H1 (cell line): ENCODE results near the gene TASOR2. TPM values are rescaled to one million over a fixed set of nuclear protein-coding genes. Genes with fewer than 3 reads are reported as not detected.

Source experiments
- CTCF ChIA-PET: fragments of 300-600 bp; sonication (Branson Sonifier 250); formaldehyde crosslinking; loops from one replicate; lab custom pipeline; 2021; ENCODE audit not compliant: partially characterized antibody; lab: Charles Lee
- POLR2A ChIA-PET: fragments of 300-600 bp; sonication (Branson Sonifier 250); formaldehyde crosslinking; loops from one replicate; lab custom pipeline; 2021; ENCODE audit warnings: inconsistent platforms; ENCODE audit not compliant: partially characterized antibody; lab: Charles Lee
- DNase-seq, 2 experiments: peaks; one replicate each; pipeline versions ENCODE4 v3.0.0 to v3.0.0-alpha.2; 2010 to 2022; ENCODE audit warnings: low spot score in 2 of 2, low read depth in 1 of 2, mixed read lengths in 1 of 2
- FAIRE-seq: peaks from 2 replicates; lab custom pipeline; 2011; peaks lifted over from hg19 to GRCh38; lab: Jason Lieb, UNC
- H2AFZ ChIP-seq: 2 replicates; pipeline ENCODE4 v1.8.1; 2012; ENCODE audit warnings: low read length, inconsistent platforms
- H2AK5ac ChIP-seq: 2 replicates; pipeline ENCODE4 v1.6.1; 2013; ENCODE audit warnings: low read depth, low read length
- H2BK120ac ChIP-seq: replicated peaks from 2 replicates; pipeline ENCODE3; 2013; ENCODE audit warnings: low read depth, low read length, inconsistent platforms
- H2BK12ac ChIP-seq: 2 replicates; pipeline ENCODE4 v1.6.1; 2013; ENCODE audit warnings: low read depth, low read length
- H2BK15ac ChIP-seq: 2 replicates; pipeline ENCODE4 v1.6.1; 2013; ENCODE audit warnings: low read length
- H2BK20ac ChIP-seq: 2 replicates; pipeline ENCODE4 v1.6.1; 2013; ENCODE audit warnings: low read length
- H2BK5ac ChIP-seq: 2 replicates; pipeline ENCODE4 v1.6.1; 2013; ENCODE audit warnings: low read depth, low read length
- H3K14ac ChIP-seq: 2 replicates; pipeline ENCODE4 v1.6.1; 2013; ENCODE audit warnings: inconsistent platforms; ENCODE audit not compliant: insufficient read length
- H3K18ac ChIP-seq: 2 replicates; pipeline ENCODE4 v1.6.1; 2013; ENCODE audit warnings: low read length; ENCODE audit errors: extremely low read depth
- H3K23ac ChIP-seq: 2 replicates; pipeline ENCODE4 v1.6.1; 2013; ENCODE audit warnings: inconsistent platforms; ENCODE audit not compliant: insufficient read length
- H3K23me2 ChIP-seq: 2 replicates; pipeline ENCODE4 v1.6.1; 2013; ENCODE audit warnings: low read depth, low read length
- H3K27ac ChIP-seq: 2 replicates; pipeline ENCODE4 v1.6.1; 2011; ENCODE audit warnings: low read depth, low read length, inconsistent platforms
- H3K27me3 ChIP-seq, 4 experiments: replicated peaks in 1 of 4; 1 replicate in 1 of 4; 2 replicates in 3 of 4; pipeline versions ENCODE4 v1.6.1 to v1.8.1; 2011 to 2013; ENCODE audit warnings: low read length in 3 of 4, mild to moderate bottlenecking in 3 of 4, inconsistent platforms in 2 of 4, mixed read lengths in 2 of 4, moderate library complexity in 1 of 4; ENCODE audit not compliant: control insufficient read depth in 3 of 4, insufficient read depth in 3 of 4; ENCODE audit errors: extremely low read depth in 1 of 4
- H3K36me3 ChIP-seq, 4 experiments: 2 replicates each; pipeline versions ENCODE4 v1.6.1 to v1.8.1; 2011 to 2013; ENCODE audit warnings: mild to moderate bottlenecking in 4 of 4, low read length in 3 of 4, moderate library complexity in 2 of 4, control low read depth in 1 of 4, inconsistent platforms in 1 of 4; ENCODE audit not compliant: insufficient read depth in 4 of 4, control insufficient read depth in 2 of 4
- H3K4ac ChIP-seq: replicated peaks from 2 replicates; pipeline ENCODE3; 2013; ENCODE audit warnings: low read length, low read depth, mixed read lengths, inconsistent platforms; ENCODE audit not compliant: insufficient read length
- H3K4me1 ChIP-seq, 4 experiments: replicated peaks in 1 of 4; 1 replicate in 1 of 4; 2 replicates in 3 of 4; pipeline versions ENCODE4 v1.6.1 to v1.8.1; 2011 to 2013; ENCODE audit warnings: low read length in 3 of 4, inconsistent platforms in 2 of 4, mixed read lengths in 1 of 4; ENCODE audit not compliant: insufficient read depth in 4 of 4, control insufficient read depth in 3 of 4
- H3K4me2 ChIP-seq, 2 experiments: 2 replicates each; pipeline versions ENCODE4 v1.6.1 to v1.8.1; 2011 to 2013; ENCODE audit warnings: low read depth in 2 of 2, low read length in 2 of 2, control low read depth in 1 of 2, inconsistent platforms in 1 of 2, mild to moderate bottlenecking in 1 of 2; ENCODE audit not compliant: insufficient read depth in 1 of 2
- H3K4me3 ChIP-seq, 4 experiments: fragments of 200-600, 300-600 bp in 1 of 4; sonication (generic), shearing (Covaris generic), sonication (Bioruptor Twin) in 1 of 4; 2 replicates each; pipeline versions ENCODE4 v1.5.1 to v1.8.1; 2011 to 2016; ENCODE audit warnings: low read length in 4 of 4, low read depth in 3 of 4, control low read depth in 2 of 4, inconsistent platforms in 2 of 4, mild to moderate bottlenecking in 2 of 4, mixed read lengths in 1 of 4, moderate library complexity in 1 of 4; ENCODE audit not compliant: insufficient read depth in 2 of 4; ENCODE audit errors: extremely low read depth in 1 of 4
- H3K56ac ChIP-seq: replicated peaks from 2 replicates; pipeline ENCODE3; 2013; ENCODE audit warnings: low read depth, mild to moderate bottlenecking, mixed read lengths, low read length, inconsistent platforms; ENCODE audit not compliant: insufficient read length
- H3K79me1 ChIP-seq: 2 replicates; pipeline ENCODE4 v1.6.1; 2013; ENCODE audit warnings: low read depth, low read length, control low read depth
- H3K79me2 ChIP-seq, 2 experiments: 2 replicates each; pipeline versions ENCODE4 v1.6.1 to v1.8.1; 2012 to 2013; ENCODE audit warnings: low read length in 2 of 2, mild to moderate bottlenecking in 2 of 2, inconsistent platforms in 1 of 2; ENCODE audit not compliant: insufficient read depth in 2 of 2, control insufficient read depth in 1 of 2
- H3K9ac ChIP-seq, 4 experiments: replicated peaks in 1 of 4; 1 replicate in 1 of 4; 2 replicates in 3 of 4; pipeline versions ENCODE4 v1.6.1 to v1.8.1; 2011 to 2013; ENCODE audit warnings: low read depth in 3 of 4, low read length in 3 of 4, control low read depth in 2 of 4, mild to moderate bottlenecking in 2 of 4, moderate library complexity in 2 of 4, inconsistent platforms in 1 of 4; ENCODE audit errors: extremely low read depth in 1 of 4
- H3K9me3 ChIP-seq, 2 experiments: 2 replicates each; pipeline versions ENCODE4 v1.6.1 to v1.8.1; 2012 to 2013; ENCODE audit warnings: mild to moderate bottlenecking in 2 of 2, moderate library complexity in 2 of 2, control low read depth in 1 of 2, inconsistent platforms in 1 of 2, low read depth in 1 of 2, low read length in 1 of 2, mixed read lengths in 1 of 2; ENCODE audit not compliant: insufficient read depth in 2 of 2
- H4K20me1 ChIP-seq, 2 experiments: replicated peaks in 1 of 2; 2 replicates each; pipeline versions ENCODE3 to v1.8.1; 2011 to 2013; ENCODE audit warnings: inconsistent platforms in 2 of 2, low read length in 2 of 2, mild to moderate bottlenecking in 1 of 2; ENCODE audit not compliant: insufficient read depth in 2 of 2, control insufficient read depth in 1 of 2
- H4K5ac ChIP-seq: 2 replicates; pipeline ENCODE4 v1.6.1; 2013; ENCODE audit warnings: low read length, low read depth, mixed read lengths, inconsistent platforms; ENCODE audit not compliant: insufficient read length
- H4K8ac ChIP-seq: 2 replicates; pipeline ENCODE4 v1.8.0; 2013; ENCODE audit warnings: mild to moderate bottlenecking, moderate library complexity, low read length, inconsistent platforms; ENCODE audit not compliant: insufficient read depth; ENCODE audit errors: extremely low read depth
- H4K91ac ChIP-seq: replicated peaks from 2 replicates; pipeline ENCODE3; 2013; ENCODE audit warnings: low read length, mixed read lengths, inconsistent platforms; ENCODE audit not compliant: insufficient read length
- ASH2L ChIP-seq: fragments of 200-600, 300-600 bp; sonication (generic); IDR thresholded peaks from one replicate; pipeline ENCODE4 v1.7.1; 2017; ENCODE audit warnings: low read length
- FOSL1 ChIP-seq: IDR thresholded peaks from 2 replicates; pipeline ENCODE4 v1.6.1; 2011; ENCODE audit warnings: mild to moderate bottlenecking, low read depth, low read length, moderate library complexity; ENCODE audit not compliant: insufficient read depth
- HDAC6 ChIP-seq: IDR thresholded peaks from one replicate; pipeline ENCODE4 v1.7.1; 2012; ENCODE audit warnings: low read depth, mild to moderate bottlenecking, inconsistent platforms, low read length, moderate library complexity
- KDM5A ChIP-seq: fragments of 200-600 bp; IDR thresholded peaks from 2 replicates; pipeline ENCODE4 v1.7.1; 2012; ENCODE audit warnings: mild to moderate bottlenecking, low read length, inconsistent platforms, mixed read lengths
- NANOG ChIP-seq: IDR thresholded peaks from 2 replicates; pipeline ENCODE4 v1.6.1; 2011; ENCODE audit warnings: low read length, low read depth, mild to moderate bottlenecking, inconsistent platforms; ENCODE audit not compliant: insufficient read depth, poor library complexity, severe bottlenecking
- WGBS, 2 experiments: shearing (Covaris generic) in 1 of 2; methylation state at CpG; one replicate each; pipeline versions ENCODE4 v1.1.6 to v1.1.7; 2013 to 2015; ENCODE audit warnings: low lambda C conversion rate in 2 of 2, mixed read lengths in 2 of 2, inconsistent platforms in 1 of 2, low coverage in 1 of 2, missing lambda C conversion rate in 1 of 2; ENCODE audit not compliant: insufficient replicate concordance in 2 of 2, insufficient coverage in 1 of 2, insufficient read length in 1 of 2; ENCODE audit errors: extremely low coverage in 1 of 2, missing lambda C conversion rate in 1 of 2; 5-methylcytosine and 5-hydroxymethylcytosine counted together
- polyA plus RNA-seq, 7 experiments: library from polyadenylated mRNA; depleted of rRNA in 3 of 7; stranded (reverse) in 5 of 7; unstranded in 2 of 7; fragments of >200 nt in 5 of 7; fragments of 200-250 nt in 2 of 7; gene quantifications; 1 replicate in 5 of 7; 2 replicates in 1 of 7; 4 replicates in 1 of 7; pipeline versions ENCODE4 v1.2.1 to v1.2.3, GENCODE V29; 2011 to 2013; ENCODE audit warnings: missing spikeins in 2 of 7, mixed read lengths in 2 of 7
- total RNA-seq: library from RNA; stranded (reverse); fragmentation: NEBNext Ultra II Directional; extraction: Animal tissue kit (Norgen Biotek cat#: 25700); gene quantifications from 2 replicates; pipeline ENCODE4 v1.2.1, GENCODE V29; 2021
- TF ChIP-seq, protein P1 (sequence below): IDR thresholded peaks from 2 replicates; pipeline ENCODE4 v1.6.1; 2012; ENCODE audit warnings: inconsistent platforms

The TASOR2 gene
- total and polyA plus RNA-seq, 2 of the 8 experiments (the other 6 are each of a cell fraction or from before 2014, with no cell fraction given), result 13.1 to 74.9 TPM

DNA sequence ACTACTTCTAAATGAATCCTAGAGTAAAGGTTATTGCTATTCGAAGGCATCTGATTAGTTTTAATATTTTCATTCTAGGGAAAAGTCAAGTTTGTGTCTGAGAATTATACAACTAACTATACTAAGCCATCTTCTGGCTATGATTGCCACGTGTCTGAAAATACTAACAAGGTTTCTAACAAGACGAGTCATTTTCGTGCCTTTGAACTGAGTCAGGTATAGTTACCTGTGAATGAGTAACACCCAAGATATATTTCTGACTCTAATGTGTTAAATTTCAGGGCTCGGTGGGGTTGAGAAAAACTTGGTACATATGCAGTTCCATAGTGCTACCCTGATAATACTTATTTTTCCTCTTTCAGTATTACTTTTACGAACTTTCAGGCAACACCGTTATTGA is 35.5 kb downstream of the TASOR2 start:
- Histone ChIP-seq H3K23ac (no peak overlapping the region), H3K4ac (no peak overlapping the region), H3K9me3 (no peaks in the 10 kb centered on the region), H3K18ac (no peak overlapping the region), H3K79me2 (peaks cover 0 to 37% of the 10 kb centered on the region in 2 experiments; a peak in 2 of 4 replicates), H4K91ac (no peak overlapping the region), H3K36me3 (peaks cover 0 to 23% (median 0%) of the 10 kb centered on the region in 4 experiments; a peak in 2 of 8 replicates), H4K8ac (no peak overlapping the region), H2BK20ac (no peak overlapping the region), H3K14ac (no peak overlapping the region), H3K27ac (no peak overlapping the region), H3K56ac (no peak overlapping the region), H4K5ac (no peak overlapping the region), H2BK12ac (no peak overlapping the region), H2BK120ac (no peak overlapping the region), H2BK15ac (no peak overlapping the region), H3K4me2 (no peak overlapping the region), H3K9ac (no peak overlapping the region), H2AK5ac (no peak overlapping the region), H2AFZ (no peak overlapping the region), H3K27me3 (no peaks in the 10 kb centered on the region), H2BK5ac (no peak overlapping the region), H3K4me1 (no peaks in the 10 kb centered on the region), H3K79me1 (no peaks in the 10 kb centered on the region), H4K20me1 (no peaks in the 10 kb centered on the region), H3K23me2 (no peaks in the 10 kb centered on the region), H3K4me3 (no peak overlapping the region)
- ChIA-PET CTCF (no interaction called here), POLR2A (no interaction called here)
- FAIRE-seq, result no peak
- 90% methylated on average over 7 of the region's 7 CpGs; no CpG with 5 or more reads in 1 of the 2 experiments for WGBS, 2 experiments
- TF ChIP-seq NANOG, result no peak
- TF ChIP-seq KDM5A, result no peak
- TF ChIP-seq, protein P1, sequence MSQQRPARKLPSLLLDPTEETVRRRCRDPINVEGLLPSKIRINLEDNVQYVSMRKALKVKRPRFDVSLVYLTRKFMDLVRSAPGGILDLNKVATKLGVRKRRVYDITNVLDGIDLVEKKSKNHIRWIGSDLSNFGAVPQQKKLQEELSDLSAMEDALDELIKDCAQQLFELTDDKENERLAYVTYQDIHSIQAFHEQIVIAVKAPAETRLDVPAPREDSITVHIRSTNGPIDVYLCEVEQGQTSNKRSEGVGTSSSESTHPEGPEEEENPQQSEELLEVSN, result no peak
- TF ChIP-seq ASH2L, result no peak
- TF ChIP-seq FOSL1, result no peak
- no peak for TF ChIP-seq HDAC6
- DNase-seq, result no peak
